CD4-positive, alpha-beta T cell (primary cell): Measurements from ENCODE around the gene GDPD5. TPM values are rescaled to one million over a fixed set of nuclear protein-coding genes. Genes with fewer than 3 reads are reported as not detected.
A peak's percentile ranks its signal among the peaks of the same experiment; 100 is the strongest.

Experiments
- ATAC-seq: fragments of 200-7000 bp; cut with Tn5 transposase; one replicate; pipeline ENCODE4 v1.10.0; 2022; ENCODE audit warnings: mild to moderate bottlenecking; ENCODE audit not compliant: poor library complexity
- CTCF ChIA-PET: fragments of 350-600 bp; sonication (Branson Sonifier 250); formaldehyde crosslinking; loops from one replicate; lab custom pipeline; 2021; ENCODE audit warnings: antibody characterized with exemption, inconsistent platforms; lab: Charles Lee
- POLR2A ChIA-PET: fragments of 350-600 bp; sonication (Branson Sonifier 250); formaldehyde crosslinking; loops from one replicate; lab custom pipeline; 2021; ENCODE audit warnings: antibody characterized with exemption, inconsistent platforms; lab: Charles Lee
- DNase-seq, 14 experiments: peaks; one replicate each; pipeline ENCODE4 v3.0.0-alpha.2; 2013 to 2020; ENCODE audit warnings: mixed read lengths in 2 of 14
- H3K27ac ChIP-seq, 2 donors: one replicate each; pipeline versions ENCODE4 v1.5.1 to v1.7.0; 2013; ENCODE audit warnings: low read length in 2 of 2, low read depth in 1 of 2, mild to moderate bottlenecking in 1 of 2
- H3K27me3 ChIP-seq, 2 experiments: 1 replicate in 1 of 2; 2 replicates in 1 of 2; pipeline versions ENCODE4 v1.6.1 to v1.7.0; 2013; ENCODE audit warnings: low read length in 2 of 2, control low read depth in 1 of 2, mild to moderate bottlenecking in 1 of 2, moderate library complexity in 1 of 2; ENCODE audit not compliant: insufficient read depth in 2 of 2, control insufficient read depth in 1 of 2
- H3K36me3 ChIP-seq: one replicate; pipeline ENCODE4 v1.6.1; 2013; ENCODE audit warnings: low read length, control low read depth; ENCODE audit not compliant: insufficient read depth
- H3K4me1 ChIP-seq: one replicate; pipeline ENCODE4 v1.6.1; 2013; ENCODE audit warnings: low read length, control low read depth; ENCODE audit not compliant: insufficient read depth
- H3K4me3 ChIP-seq: one replicate; pipeline ENCODE4 v1.5.1; 2013; ENCODE audit warnings: mild to moderate bottlenecking, low read length, moderate library complexity
- H3K9me3 ChIP-seq, 2 experiments: 1 replicate in 1 of 2; 2 replicates in 1 of 2; pipeline versions ENCODE4 v1.6.1 to v1.7.0; 2013; ENCODE audit warnings: low read length in 2 of 2, mild to moderate bottlenecking in 2 of 2, control low read depth in 1 of 2, moderate library complexity in 1 of 2; ENCODE audit not compliant: control insufficient read depth in 1 of 2, insufficient read depth in 1 of 2
- H3K27ac Mint-ChIP-seq: one replicate; pipeline ENCODE4 v1.8.0; 2020; ENCODE audit warnings: mixed read lengths
- H3K27me3 Mint-ChIP-seq: one replicate; pipeline ENCODE4 v1.8.0; 2021; ENCODE audit warnings: mixed read lengths
- H3K36me3 Mint-ChIP-seq: one replicate; pipeline ENCODE4 v1.8.0; 2021; ENCODE audit warnings: low read depth, mixed read lengths
- H3K4me1 Mint-ChIP-seq: one replicate; pipeline ENCODE4 v1.8.0; 2021; ENCODE audit warnings: low read depth, mixed read lengths
- H3K4me3 Mint-ChIP-seq: one replicate; pipeline ENCODE4 v1.8.0; 2020; ENCODE audit warnings: mild to moderate bottlenecking, mixed read lengths
- H3K9me3 Mint-ChIP-seq: one replicate; pipeline ENCODE4 v1.8.0; 2020; ENCODE audit warnings: mixed read lengths
- intact Hi-C, 2 experiments: fragments of 100-400 bp; cut with DNase I in 1 of 2; cut with micrococcal nuclease in 1 of 2; formaldehyde crosslinking; loops; one replicate each; pipeline versions ENCODE4 v1.15.1 to v1.9.0; 2023 to 2025; cut with DNase I, micrococcal nuclease
- total RNA-seq, 174 experiments: library from RNA in 2 of 174; stranded (reverse) in 2 of 174; gene quantifications; one replicate each; pipeline ENCODE4 v1.2.3 and lab custom pipeline; 2021 to 2026
- TF ChIP-seq, protein P1 (sequence below): fragments of 200-600 bp; IDR thresholded peaks from one replicate; pipeline ENCODE4 v1.8.0; 2022; ENCODE audit warnings: antibody characterized with exemption, mild to moderate bottlenecking

Gene GDPD5
- total RNA-seq, 2 experiments from 2014 or later, result 91.6 to 101 TPM

DNA sequence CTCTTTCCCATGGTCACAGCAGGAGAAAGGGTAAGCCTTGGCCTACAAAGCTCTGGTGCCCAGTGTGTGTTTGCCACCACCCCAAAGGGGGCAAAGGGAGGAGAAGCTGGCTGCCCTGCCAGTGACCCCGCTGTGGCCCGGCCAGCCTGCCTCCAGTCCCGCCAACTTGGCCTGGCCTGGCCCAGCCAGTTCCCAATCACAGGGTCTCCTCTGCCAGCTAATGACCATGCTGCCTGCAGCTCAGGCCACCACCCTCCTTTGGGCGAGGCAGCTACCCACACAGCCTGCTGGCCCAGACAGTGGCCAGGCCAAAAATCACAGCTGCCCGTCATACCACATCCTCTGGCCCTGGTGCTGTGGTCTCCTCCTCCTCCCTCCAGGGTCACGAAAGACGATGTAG lies 5.1 kb downstream of the GDPD5 start:
- DNase-seq, result no peak
- ChIA-PET POLR2A (no interaction called here), CTCF (no interaction called here)
- Mint-ChIP-seq H3K4me3 (no peak overlapping the region), H3K27me3 (no peaks in the 10 kb centered on the region), H3K27ac (no peak overlapping the region), H3K4me1 (peaks cover 78% of the 10 kb centered on the region), H3K9me3 (no peaks in the 10 kb centered on the region), H3K36me3 (no peaks in the 10 kb centered on the region)
- Histone ChIP-seq H3K4me3 (no peak overlapping the region), H3K27me3 (no peaks in the 10 kb centered on the region), H3K9me3 (peaks cover 0 to 5% of the 10 kb centered on the region in 2 experiments), H3K4me1 (peaks cover 70% of the 10 kb centered on the region), H3K27ac (no peak overlapping the region), H3K36me3 (no peaks in the 10 kb centered on the region)
- intact Hi-C loops, result no loop called here
- no peak for ATAC-seq
- TF ChIP-seq, protein P1, sequence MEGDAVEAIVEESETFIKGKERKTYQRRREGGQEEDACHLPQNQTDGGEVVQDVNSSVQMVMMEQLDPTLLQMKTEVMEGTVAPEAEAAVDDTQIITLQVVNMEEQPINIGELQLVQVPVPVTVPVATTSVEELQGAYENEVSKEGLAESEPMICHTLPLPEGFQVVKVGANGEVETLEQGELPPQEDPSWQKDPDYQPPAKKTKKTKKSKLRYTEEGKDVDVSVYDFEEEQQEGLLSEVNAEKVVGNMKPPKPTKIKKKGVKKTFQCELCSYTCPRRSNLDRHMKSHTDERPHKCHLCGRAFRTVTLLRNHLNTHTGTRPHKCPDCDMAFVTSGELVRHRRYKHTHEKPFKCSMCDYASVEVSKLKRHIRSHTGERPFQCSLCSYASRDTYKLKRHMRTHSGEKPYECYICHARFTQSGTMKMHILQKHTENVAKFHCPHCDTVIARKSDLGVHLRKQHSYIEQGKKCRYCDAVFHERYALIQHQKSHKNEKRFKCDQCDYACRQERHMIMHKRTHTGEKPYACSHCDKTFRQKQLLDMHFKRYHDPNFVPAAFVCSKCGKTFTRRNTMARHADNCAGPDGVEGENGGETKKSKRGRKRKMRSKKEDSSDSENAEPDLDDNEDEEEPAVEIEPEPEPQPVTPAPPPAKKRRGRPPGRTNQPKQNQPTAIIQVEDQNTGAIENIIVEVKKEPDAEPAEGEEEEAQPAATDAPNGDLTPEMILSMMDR, result no peak

DNA sequence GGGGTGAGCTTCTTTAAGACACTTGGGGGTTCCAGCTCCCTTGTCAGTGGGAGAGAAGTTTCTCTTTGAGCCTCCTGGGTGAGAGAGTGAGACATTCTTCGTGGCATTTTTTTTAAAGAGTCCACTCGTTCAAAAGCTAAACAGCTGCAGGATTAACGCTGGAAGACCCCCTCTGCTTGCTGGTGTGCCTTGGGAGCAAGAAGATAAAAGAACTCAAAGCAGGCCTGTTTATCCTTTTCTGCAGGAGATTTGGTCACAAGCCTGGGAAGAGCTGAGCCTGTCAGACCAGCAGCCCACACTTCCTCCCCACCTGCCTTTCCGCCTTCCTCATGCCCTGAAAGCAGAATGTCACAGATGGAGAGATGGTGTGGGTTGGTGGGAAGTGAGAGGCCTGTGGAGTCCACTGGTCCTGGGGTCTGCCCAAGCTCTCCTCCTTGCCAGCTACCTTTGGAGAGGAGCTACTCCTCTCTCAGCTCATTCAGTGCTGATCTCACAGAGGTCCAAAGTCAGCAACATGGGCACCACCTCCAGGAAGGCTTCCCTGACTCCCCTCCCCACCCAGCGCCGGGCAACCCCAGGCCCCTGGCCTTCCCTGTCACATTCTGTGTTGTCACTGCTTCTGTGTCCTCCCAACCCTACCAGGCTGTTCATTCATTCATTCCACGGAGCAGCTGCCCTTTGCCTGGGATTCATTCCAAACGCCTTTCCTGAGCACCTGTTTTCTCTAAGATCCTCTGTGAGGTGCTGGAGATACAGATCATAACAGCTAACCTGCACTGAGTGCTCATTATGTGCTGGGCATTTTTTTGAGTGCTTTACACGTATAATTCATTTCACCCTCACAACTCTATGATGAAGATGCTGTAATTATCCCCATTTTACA lies 6.7 kb downstream of the GDPD5 start:
- Mint-ChIP-seq H3K4me1 (peaks cover 82% of the 10 kb centered on the region), H3K9me3 (no peaks in the 10 kb centered on the region), H3K27ac (peak overlapping the region; percentile 53), H3K36me3 (no peaks in the 10 kb centered on the region), H3K4me3 (no peak overlapping the region), H3K27me3 (no peaks in the 10 kb centered on the region)
- intact Hi-C loops, result no loop called here
- peaks cover 68% of the 10 kb centered on the region for H3K4me1 ChIP-seq
- DNase-seq (no peak), ATAC-seq (no peak)
- no peak overlapping the region for H3K27ac ChIP-seq
- H3K4me3 ChIP-seq, result no peak overlapping the region
- TF ChIP-seq, protein P1, result no peak
- ChIA-PET POLR2A (interaction anchor here (1.4 to 1.6 kb wide), 2 partner anchors 11 to 13 kb away, joined by 4 to 5 read pairs; no protein-coding TSS in a partner anchor), CTCF (no interaction called here)
- H3K9me3 ChIP-seq, result peaks cover 0 to 5% of the 10 kb centered on the region in 2 experiments
- H3K27me3 ChIP-seq, result no peaks in the 10 kb centered on the region
- H3K36me3 ChIP-seq, result no peaks in the 10 kb centered on the region

DNA sequence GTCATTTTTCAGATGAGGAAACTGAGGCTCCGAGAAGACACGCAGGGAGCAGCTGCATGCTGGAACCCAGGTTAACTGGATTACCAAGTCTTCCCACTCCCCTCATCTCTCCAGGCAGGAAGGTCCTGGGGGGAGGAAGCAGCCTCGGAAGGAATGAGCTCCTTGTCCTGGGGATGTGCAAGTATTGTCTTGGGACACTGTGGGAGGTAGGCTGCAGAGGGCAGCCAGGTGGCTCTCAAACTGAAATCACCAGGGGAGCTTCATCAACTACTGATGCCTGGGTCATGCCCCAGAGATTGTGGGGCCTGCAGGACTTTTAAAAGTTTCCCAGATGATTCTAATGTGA lies 7.6 kb downstream of the GDPD5 start:
- no peaks in the 10 kb centered on the region for H3K27me3 ChIP-seq
- H3K9me3 ChIP-seq, result peaks cover 0 to 5% of the 10 kb centered on the region in 2 experiments
- POLR2A ChIA-PET, result interaction anchor here (1.4 to 1.6 kb wide), 2 partner anchors 10 to 14 kb away, joined by 4 to 5 read pairs; no protein-coding TSS in a partner anchor
- intact Hi-C loops, result no loop called here
- Mint-ChIP-seq H3K4me3 (no peak overlapping the region), H3K36me3 (no peaks in the 10 kb centered on the region), H3K4me1 (peaks cover 74% of the 10 kb centered on the region), H3K27ac (peak overlapping the region; percentile 53), H3K27me3 (no peaks in the 10 kb centered on the region), H3K9me3 (no peaks in the 10 kb centered on the region)
- no peak overlapping the region for H3K4me3 ChIP-seq
- H3K36me3 ChIP-seq, result no peaks in the 10 kb centered on the region
- no peak overlapping the region for H3K27ac ChIP-seq
- peaks cover 60% of the 10 kb centered on the region for H3K4me1 ChIP-seq
- no peak for ATAC-seq
- no peak for DNase-seq
- CTCF ChIA-PET, result no interaction called here
- TF ChIP-seq, protein P1, result no peak
